GM23338 (cell line): Measurements from ENCODE around the gene COA1. TPM values are rescaled to one million over a fixed set of nuclear protein-coding genes. Genes with fewer than 3 reads are reported as not detected.

Source experiments
- ATAC-seq: fragments of 200-7000 bp; cut with Tn5 transposase; 3 replicates; pipeline ENCODE4 v1.9.1; 2020
- DNase-seq: peaks from one replicate; pipeline ENCODE4 v3.0.0-alpha.2; 2015; ENCODE audit warnings: low spot score
- H2AFZ ChIP-seq: fragments of 200-600 bp; sonication (generic); 2 replicates; pipeline ENCODE4 v1.8.0; 2016; ENCODE audit warnings: antibody characterized with exemption, mild to moderate bottlenecking, moderate library complexity
- H3F3A ChIP-seq: fragments of 200-600 bp; sonication (generic); replicated peaks from 2 replicates; pipeline ENCODE4 v1.8.0; 2017; ENCODE audit warnings: antibody characterized with exemption, mixed run types, low read depth
- H3K27ac ChIP-seq: fragments of 200-600 bp; sonication (generic); 2 replicates; pipeline ENCODE4 v1.6.1; 2016; ENCODE audit warnings: low read depth
- H3K27me3 ChIP-seq: fragments of 200-600 bp; sonication (generic); 2 replicates; pipeline ENCODE4 v1.8.0; 2016; ENCODE audit warnings: mild to moderate bottlenecking, mixed run types, moderate library complexity; ENCODE audit not compliant: insufficient read depth
- H3K36me3 ChIP-seq: fragments of 200-600 bp; sonication (generic); 2 replicates; pipeline ENCODE4 v1.8.0; 2016; ENCODE audit warnings: mild to moderate bottlenecking; ENCODE audit not compliant: insufficient read depth
- H3K4me1 ChIP-seq: fragments of 200-600 bp; sonication (generic); 2 replicates; pipeline ENCODE4 v1.8.0; 2016; ENCODE audit warnings: mild to moderate bottlenecking, moderate library complexity; ENCODE audit not compliant: insufficient read depth
- H3K4me2 ChIP-seq: fragments of 200-600 bp; sonication (generic); 2 replicates; pipeline ENCODE4 v1.7.1; 2017; ENCODE audit warnings: mixed run types
- H3K4me3 ChIP-seq: fragments of 200-600 bp; sonication (generic); 2 replicates; pipeline ENCODE4 v1.6.1; 2016; ENCODE audit warnings: mixed run types
- H3K79me2 ChIP-seq: fragments of 200-600 bp; sonication (generic); replicated peaks from 2 replicates; pipeline ENCODE4 v1.8.0; 2017; ENCODE audit warnings: mild to moderate bottlenecking; ENCODE audit not compliant: insufficient read depth
- H3K9me2 ChIP-seq: fragments of 200-600 bp; sonication (generic); 2 replicates; pipeline ENCODE4 v1.8.0; 2017; ENCODE audit not compliant: insufficient read depth
- H4K20me1 ChIP-seq: fragments of 200-600 bp; sonication (generic); replicated peaks from 2 replicates; pipeline ENCODE4 v1.8.0; 2017; ENCODE audit warnings: mild to moderate bottlenecking; ENCODE audit not compliant: insufficient read depth
- H3K27ac Mint-ChIP-seq: 2 replicates; pipeline ENCODE4 v1.8.0; 2020; ENCODE audit warnings: inconsistent platforms, mild to moderate bottlenecking, moderate library complexity, mixed read lengths
- H3K27me3 Mint-ChIP-seq: 3 replicates; pipeline ENCODE4 v1.8.0; 2022; ENCODE audit warnings: low read depth, mild to moderate bottlenecking, moderate library complexity, mixed read lengths, inconsistent platforms; ENCODE audit not compliant: insufficient read depth, poor library complexity
- H3K36me3 Mint-ChIP-seq: 3 replicates; pipeline ENCODE4 v1.8.0; 2021; ENCODE audit warnings: low read depth, mild to moderate bottlenecking, inconsistent platforms, moderate library complexity, mixed read lengths
- H3K4me1 Mint-ChIP-seq: 3 replicates; pipeline ENCODE4 v1.8.0; 2020; ENCODE audit warnings: mild to moderate bottlenecking, inconsistent platforms, mixed read lengths
- H3K4me3 Mint-ChIP-seq: 3 replicates; pipeline ENCODE4 v1.8.0; 2021; ENCODE audit warnings: moderate library complexity, mild to moderate bottlenecking, inconsistent platforms, mixed read lengths
- H3K9me3 Mint-ChIP-seq: 3 replicates; pipeline ENCODE4 v1.8.0; 2020; ENCODE audit warnings: moderate library complexity, mild to moderate bottlenecking, inconsistent platforms, mixed read lengths
- CREB1 ChIP-seq: fragments of 250-450 bp; sonication (Bioruptor Pico); IDR thresholded peaks from 2 replicates; pipeline ENCODE4 v1.5.0; 2020; ENCODE audit warnings: low read depth, mild to moderate bottlenecking, moderate library complexity
- EZH2 ChIP-seq: fragments of 200-600 bp; sonication (generic); IDR thresholded peaks from one replicate; pipeline ENCODE4 v1.8.0; 2017; ENCODE audit warnings: antibody characterized with exemption, mild to moderate bottlenecking, low read depth; ENCODE audit not compliant: unreplicated experiment
- EZH2phosphoT487 ChIP-seq: fragments of 200-600 bp; sonication (generic); IDR thresholded peaks from one replicate; pipeline ENCODE4 v1.8.1; 2018; ENCODE audit warnings: antibody characterized with exemption; ENCODE audit not compliant: unreplicated experiment
- JUNB ChIP-seq: IDR thresholded peaks from one replicate; pipeline ENCODE4 v1.6.1; 2016; ENCODE audit warnings: antibody characterized with exemption; ENCODE audit not compliant: unreplicated experiment
- NANOG ChIP-seq: IDR thresholded peaks from 2 replicates; pipeline ENCODE4 v1.6.1; 2016; ENCODE audit warnings: antibody characterized with exemption, borderline replicate concordance
- POLR2AphosphoS5 ChIP-seq: IDR thresholded peaks from 2 replicates; pipeline ENCODE4 v1.6.1; 2016; ENCODE audit warnings: antibody characterized with exemption, low read depth
- STAT1 ChIP-seq: IDR thresholded peaks from one replicate; pipeline ENCODE4 v1.6.1; 2016; ENCODE audit warnings: antibody characterized with exemption; ENCODE audit not compliant: unreplicated experiment
- ZNF114 ChIP-seq: fragments of 250-450 bp; sonication (Bioruptor Pico); IDR thresholded peaks from 2 replicates; pipeline ENCODE4 v1.5.0; 2020; ENCODE audit warnings: mild to moderate bottlenecking, moderate library complexity
- ZNF331 ChIP-seq: fragments of 250-450 bp; sonication (Bioruptor Pico); IDR thresholded peaks from 2 replicates; pipeline ENCODE4 v1.5.0; 2020; ENCODE audit warnings: low read depth, mild to moderate bottlenecking, moderate library complexity
- polyA plus RNA-seq: library from polyadenylated mRNA; unstranded; fragments of >200 nt; fragmentation: Nextera tagmentation; extraction: Ambion mirVana; gene quantifications from 2 replicates; pipeline ENCODE4 v1.2.1, GENCODE V29; 2016
- total RNA-seq: library from RNA; depleted of rRNA; stranded (reverse); fragments of >200 nt; shearing (Covaris generic); gene quantifications from 2 replicates; pipeline ENCODE4 v1.2.3, GENCODE V29; 2014
- TF ChIP-seq, protein P1 (sequence below), 2 experiments: fragments of 200-600 bp in 1 of 2; sonication (generic) in 1 of 2; conservative IDR thresholded peaks; 2 replicates each; pipeline versions ENCODE4 v1.5.1 to v1.6.1; 2016 to 2017; ENCODE audit warnings: antibody characterized with exemption in 2 of 2, low read depth in 2 of 2, mild to moderate bottlenecking in 2 of 2, moderate library complexity in 1 of 2
- TF ChIP-seq, protein P2 (sequence below): IDR thresholded peaks from 2 replicates; pipeline ENCODE4 v1.6.1; 2016; ENCODE audit warnings: antibody characterized with exemption
- TF ChIP-seq, protein P3 (sequence below): IDR thresholded peaks from one replicate; pipeline ENCODE4 v1.6.1; 2018; ENCODE audit warnings: antibody characterized with exemption; ENCODE audit not compliant: unreplicated experiment

The COA1 gene
- total and polyA plus RNA-seq, 2 experiments from 2014 or later: 156 to 158 TPM

DNA sequence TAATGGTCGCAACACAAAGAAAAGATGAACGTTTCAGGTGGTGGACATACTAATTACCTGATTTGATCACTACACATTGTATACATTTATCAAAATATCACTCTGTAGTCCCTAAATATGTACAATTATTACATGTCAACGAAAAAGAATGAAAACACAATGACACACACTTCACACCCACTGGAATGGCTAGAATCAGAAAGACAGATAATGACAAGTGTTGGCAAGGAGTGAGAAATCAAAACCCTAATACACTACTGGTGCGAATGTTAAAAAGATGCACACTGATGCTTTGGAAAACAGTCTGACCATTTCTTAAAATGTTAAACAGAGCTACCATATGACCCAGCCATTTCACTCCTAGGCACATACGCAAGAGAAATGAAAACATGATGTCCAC is 2.3 kb downstream of the COA1 start:
- no peaks in the 10 kb centered on the region for H3F3A ChIP-seq
- peaks cover 2% of the 10 kb centered on the region for H3K27me3 Mint-ChIP-seq
- H3K79me2 ChIP-seq: peaks cover 73% of the 10 kb centered on the region
- H3K4me3 Mint-ChIP-seq: peak overlapping the region; percentile 53; the same call in 2 of the 3 replicates
- no peak overlapping the region for H3K27ac ChIP-seq
- no peak overlapping the region for H3K27ac Mint-ChIP-seq
- DNase-seq (no peak), ATAC-seq (no peak)
- peaks cover 14% of the 10 kb centered on the region; the same call in 2 of the 3 replicates for H3K4me1 Mint-ChIP-seq
- peaks cover 21% of the 10 kb centered on the region for H4K20me1 ChIP-seq
- no peak overlapping the region for H3K4me3 ChIP-seq
- no peak overlapping the region for H2AFZ ChIP-seq
- H3K4me1 ChIP-seq: no peaks in the 10 kb centered on the region; the same call in 1 of the 2 replicates
- no peak overlapping the region for H3K4me2 ChIP-seq
- no peaks in the 10 kb centered on the region for H3K36me3 ChIP-seq
- peaks cover 5% of the 10 kb centered on the region; the same call in 2 of the 3 replicates for H3K36me3 Mint-ChIP-seq
- TF ChIP-seq NANOG: no peak
- no peak for TF ChIP-seq EZH2phosphoT487
- TF ChIP-seq EZH2: no peak
- no peak for TF ChIP-seq POLR2AphosphoS5
- TF ChIP-seq CREB1: no peak
- TF ChIP-seq, protein P1, sequence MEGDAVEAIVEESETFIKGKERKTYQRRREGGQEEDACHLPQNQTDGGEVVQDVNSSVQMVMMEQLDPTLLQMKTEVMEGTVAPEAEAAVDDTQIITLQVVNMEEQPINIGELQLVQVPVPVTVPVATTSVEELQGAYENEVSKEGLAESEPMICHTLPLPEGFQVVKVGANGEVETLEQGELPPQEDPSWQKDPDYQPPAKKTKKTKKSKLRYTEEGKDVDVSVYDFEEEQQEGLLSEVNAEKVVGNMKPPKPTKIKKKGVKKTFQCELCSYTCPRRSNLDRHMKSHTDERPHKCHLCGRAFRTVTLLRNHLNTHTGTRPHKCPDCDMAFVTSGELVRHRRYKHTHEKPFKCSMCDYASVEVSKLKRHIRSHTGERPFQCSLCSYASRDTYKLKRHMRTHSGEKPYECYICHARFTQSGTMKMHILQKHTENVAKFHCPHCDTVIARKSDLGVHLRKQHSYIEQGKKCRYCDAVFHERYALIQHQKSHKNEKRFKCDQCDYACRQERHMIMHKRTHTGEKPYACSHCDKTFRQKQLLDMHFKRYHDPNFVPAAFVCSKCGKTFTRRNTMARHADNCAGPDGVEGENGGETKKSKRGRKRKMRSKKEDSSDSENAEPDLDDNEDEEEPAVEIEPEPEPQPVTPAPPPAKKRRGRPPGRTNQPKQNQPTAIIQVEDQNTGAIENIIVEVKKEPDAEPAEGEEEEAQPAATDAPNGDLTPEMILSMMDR (conservative IDR thresholded peaks at IDR 0.05; ENCODE audit: low read depth in 2 of 2): no peak
- TF ChIP-seq, protein P2, sequence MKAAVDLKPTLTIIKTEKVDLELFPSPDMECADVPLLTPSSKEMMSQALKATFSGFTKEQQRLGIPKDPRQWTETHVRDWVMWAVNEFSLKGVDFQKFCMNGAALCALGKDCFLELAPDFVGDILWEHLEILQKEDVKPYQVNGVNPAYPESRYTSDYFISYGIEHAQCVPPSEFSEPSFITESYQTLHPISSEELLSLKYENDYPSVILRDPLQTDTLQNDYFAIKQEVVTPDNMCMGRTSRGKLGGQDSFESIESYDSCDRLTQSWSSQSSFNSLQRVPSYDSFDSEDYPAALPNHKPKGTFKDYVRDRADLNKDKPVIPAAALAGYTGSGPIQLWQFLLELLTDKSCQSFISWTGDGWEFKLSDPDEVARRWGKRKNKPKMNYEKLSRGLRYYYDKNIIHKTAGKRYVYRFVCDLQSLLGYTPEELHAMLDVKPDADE: no peak
- TF ChIP-seq, protein P3, sequence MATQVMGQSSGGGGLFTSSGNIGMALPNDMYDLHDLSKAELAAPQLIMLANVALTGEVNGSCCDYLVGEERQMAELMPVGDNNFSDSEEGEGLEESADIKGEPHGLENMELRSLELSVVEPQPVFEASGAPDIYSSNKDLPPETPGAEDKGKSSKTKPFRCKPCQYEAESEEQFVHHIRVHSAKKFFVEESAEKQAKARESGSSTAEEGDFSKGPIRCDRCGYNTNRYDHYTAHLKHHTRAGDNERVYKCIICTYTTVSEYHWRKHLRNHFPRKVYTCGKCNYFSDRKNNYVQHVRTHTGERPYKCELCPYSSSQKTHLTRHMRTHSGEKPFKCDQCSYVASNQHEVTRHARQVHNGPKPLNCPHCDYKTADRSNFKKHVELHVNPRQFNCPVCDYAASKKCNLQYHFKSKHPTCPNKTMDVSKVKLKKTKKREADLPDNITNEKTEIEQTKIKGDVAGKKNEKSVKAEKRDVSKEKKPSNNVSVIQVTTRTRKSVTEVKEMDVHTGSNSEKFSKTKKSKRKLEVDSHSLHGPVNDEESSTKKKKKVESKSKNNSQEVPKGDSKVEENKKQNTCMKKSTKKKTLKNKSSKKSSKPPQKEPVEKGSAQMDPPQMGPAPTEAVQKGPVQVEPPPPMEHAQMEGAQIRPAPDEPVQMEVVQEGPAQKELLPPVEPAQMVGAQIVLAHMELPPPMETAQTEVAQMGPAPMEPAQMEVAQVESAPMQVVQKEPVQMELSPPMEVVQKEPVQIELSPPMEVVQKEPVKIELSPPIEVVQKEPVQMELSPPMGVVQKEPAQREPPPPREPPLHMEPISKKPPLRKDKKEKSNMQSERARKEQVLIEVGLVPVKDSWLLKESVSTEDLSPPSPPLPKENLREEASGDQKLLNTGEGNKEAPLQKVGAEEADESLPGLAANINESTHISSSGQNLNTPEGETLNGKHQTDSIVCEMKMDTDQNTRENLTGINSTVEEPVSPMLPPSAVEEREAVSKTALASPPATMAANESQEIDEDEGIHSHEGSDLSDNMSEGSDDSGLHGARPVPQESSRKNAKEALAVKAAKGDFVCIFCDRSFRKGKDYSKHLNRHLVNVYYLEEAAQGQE: no peak
- no peak for TF ChIP-seq ZNF331 (CRISPR knock-in tag)
- TF ChIP-seq JUNB: no peak
- no peak for TF ChIP-seq ZNF114
- TF ChIP-seq STAT1: no peak
- H3K9me3 Mint-ChIP-seq: no peaks in the 10 kb centered on the region
- no peaks in the 10 kb centered on the region for H3K27me3 ChIP-seq
- no peaks in the 10 kb centered on the region for H3K9me2 ChIP-seq
